Activated T-cell treated with anti-CD3 and anti-CD28 coated beads for 1 hour (primary cell): ENCODE results near the gene CSF3.
"Not testable (repeated sequence)": the region's sequence is repeated elsewhere in the genome, so short reads cannot be mapped to it uniquely, and the experiment has no call there.

Experiments used
- DNase-seq: peaks from one replicate; pipeline ENCODE4 v3.0.0-alpha.2; 2020; ENCODE audit warnings: low read depth

The CSF3 gene

DNA sequence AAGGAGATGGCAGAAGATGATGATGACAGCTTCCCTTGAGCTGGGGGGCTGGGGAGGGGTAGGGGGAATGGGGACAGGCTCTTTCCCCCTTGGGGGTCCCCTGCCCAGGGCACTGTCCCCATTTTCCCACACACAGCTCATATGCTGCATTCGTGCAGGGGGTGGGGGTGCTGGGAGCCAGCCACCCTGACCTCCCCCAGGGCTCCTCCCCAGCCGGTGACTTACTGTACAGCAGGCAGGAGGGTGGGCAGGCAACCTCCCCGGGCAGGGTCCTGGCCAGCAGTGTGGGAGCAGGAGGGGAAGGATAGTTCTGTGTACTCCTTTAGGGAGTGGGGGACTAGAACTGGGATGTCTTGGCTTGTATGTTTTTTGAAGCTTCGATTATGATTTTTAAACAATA lies 17.7 kb upstream of the CSF3 start:
- no peak for DNase-seq

DNA sequence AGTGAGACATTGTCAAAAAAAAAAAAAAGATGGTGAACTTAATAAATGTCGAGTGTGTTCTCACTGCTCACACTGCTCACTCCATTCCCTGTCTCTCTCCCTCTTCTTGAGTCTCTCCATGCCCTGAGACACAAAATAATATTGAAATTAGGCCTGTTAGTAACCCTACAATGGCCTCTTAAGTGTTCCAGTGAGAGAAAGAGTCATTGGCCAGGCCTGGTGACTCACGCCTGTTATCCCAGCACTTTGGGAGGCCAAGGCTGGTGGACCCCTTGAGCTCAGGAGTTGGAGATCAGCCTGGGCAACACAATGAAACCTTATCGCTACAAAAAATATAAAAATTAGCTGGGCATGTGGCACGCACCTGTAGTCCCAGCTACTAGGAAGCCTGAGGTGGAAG lies 16.2 kb upstream of the CSF3 start:
- DNase-seq, result no peak

DNA sequence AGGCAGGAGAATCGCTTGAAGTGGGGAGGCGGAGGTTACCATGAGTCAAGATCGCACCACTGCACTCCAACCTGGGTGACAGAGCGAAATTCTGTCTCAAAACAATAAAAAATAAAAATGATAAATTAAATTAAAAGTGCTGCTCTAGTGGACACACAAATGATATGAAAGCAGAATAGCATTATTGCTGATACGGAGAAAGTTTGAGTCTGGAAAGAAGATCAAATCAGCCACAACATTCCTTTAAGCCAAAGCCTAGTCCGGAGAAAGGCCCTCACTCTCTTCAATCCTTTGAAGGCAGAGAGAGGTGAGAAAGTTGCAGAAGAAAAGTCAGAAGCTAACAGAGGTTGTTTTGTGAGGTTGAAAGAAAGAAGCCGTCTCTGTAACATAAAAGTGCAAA lies 15.1 kb upstream of the CSF3 start:
- DNase-seq, result no peak

DNA sequence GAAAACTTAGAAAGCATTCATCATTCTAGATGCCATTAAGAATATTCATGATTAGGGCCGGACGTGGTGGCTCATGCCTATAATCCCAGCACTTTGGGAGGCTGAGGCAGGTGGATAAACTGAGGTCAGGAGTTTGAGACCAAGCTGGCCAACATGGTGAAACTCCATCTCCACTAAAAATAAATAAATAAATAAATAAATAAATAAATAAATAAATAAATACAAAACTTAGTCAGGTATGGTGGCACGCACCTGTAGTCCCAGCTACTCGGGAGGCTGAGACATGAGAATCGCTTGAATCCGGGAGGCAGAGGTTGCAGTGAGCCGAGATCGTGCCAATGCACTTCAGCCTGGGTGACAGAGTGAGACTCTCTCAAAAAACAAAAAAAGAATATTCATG lies 13.9 kb upstream of the CSF3 start:
- not testable (repeated sequence) for DNase-seq

DNA sequence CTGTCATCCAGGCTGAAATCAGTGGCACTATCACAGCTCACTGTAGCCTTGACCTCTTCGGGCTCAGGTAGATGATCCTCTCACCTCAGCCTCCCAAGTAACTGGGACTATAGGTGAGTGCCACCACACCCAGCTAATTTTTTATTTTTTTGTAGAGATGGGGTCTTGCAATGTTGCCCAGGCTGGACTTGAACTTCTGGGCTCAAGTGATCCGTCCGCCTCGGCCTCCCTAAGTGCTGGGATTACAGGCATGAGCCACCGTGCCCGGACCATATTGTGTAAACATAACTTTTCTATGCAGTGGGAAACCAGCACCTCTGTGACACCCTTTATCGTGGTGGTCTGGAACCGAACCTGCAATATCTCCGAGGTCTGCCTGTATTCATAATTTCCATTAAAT lies 11.2 kb upstream of the CSF3 start:
- no peak for DNase-seq

DNA sequence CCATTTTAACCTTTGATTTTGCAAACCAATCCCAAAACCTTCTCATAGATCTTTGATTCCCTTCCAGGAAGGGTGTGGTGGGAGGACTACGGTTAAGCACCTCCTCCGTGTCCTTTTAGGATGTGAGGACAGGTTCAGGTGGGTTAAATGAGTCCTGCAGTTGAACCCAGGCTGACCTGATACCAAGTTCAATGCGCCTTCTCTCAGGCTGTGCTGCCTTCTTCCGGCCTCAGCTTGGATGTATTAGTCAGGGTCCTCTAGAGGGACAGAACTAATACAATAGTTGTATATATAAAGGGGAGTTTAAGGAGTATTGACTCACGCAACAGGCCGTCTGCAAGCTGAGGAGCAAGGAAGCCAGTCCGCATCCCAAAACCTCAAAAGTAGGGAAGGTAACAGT lies 10.5 kb upstream of the CSF3 start:
- DNase-seq, result no peak

DNA sequence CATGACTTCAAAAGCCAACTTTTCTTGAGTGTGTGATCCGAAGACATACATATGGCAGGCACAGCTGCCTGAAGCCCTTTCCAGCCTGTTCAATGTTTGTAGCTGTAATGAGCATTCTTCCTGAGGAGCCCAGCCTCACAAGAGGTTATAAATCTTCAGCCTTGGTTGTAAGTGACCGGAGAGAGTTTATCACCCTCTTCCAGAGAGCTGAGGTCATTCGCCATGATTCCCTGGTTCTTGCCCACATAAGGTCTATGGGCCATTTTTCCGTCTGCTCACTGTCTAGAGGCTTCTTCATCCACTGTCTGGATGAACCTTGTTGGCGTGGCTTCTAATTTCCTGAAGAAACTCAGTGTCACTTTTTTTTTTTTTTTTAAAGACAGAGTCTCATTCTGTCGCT lies 9.7 kb upstream of the CSF3 start:
- no peak for DNase-seq

DNA sequence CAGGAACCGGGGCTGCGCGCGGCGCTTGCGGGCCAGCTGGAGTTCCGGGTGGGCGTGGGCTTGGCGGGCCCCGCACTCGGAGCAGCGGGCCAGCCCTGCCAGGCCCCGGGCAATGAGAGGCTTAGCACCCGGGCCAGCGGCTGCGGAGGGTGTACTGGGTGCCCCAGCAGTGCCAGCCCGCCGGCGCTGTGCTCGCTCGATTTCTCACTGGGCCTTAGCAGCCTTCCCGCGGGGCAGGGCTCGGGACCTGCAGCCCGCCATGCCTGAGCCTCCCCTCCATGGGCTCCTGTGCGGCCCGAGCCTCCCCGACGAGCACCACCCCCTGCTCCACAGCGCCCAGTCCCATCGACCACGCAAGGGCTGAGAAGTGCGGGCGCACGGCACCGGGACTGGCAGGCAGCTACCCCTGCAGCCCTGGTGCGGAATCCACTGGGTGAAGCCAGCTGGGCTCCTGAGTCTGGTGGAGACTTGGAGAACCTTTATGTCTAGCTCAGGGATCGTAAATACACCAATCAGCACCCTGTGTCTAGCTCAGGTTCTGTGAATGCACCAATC lies 4.2 kb upstream of the CSF3 start:
- DNase-seq, result not testable (repeated sequence)

DNA sequence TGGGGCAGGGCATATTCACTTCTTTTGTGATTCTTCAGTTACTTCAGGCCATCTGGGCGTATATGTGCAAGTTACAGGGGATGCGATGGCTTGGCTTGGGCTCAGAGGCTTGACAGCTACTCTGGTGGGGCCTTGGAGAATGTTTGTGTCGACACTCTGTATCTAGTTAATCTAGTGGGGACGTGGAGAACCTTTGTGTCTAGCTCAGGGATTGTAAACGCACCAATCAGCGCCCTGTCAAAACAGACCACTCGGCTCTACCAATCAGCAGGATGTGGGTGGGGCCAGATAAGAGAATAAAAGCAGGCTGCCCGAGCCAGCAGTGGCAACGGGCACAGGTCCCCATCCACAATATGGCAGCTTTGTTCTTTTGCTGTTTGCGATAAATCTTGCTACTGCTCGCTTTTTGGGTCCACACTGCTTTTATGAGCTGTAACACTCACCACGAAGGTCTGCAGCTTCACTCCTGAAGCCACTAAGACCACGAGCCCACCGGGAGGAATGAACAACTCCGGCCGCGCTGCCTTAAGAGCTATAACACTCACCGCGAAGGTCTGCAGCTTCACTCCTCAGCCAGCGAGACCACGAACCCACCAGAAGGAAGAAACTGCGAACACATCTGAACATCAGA lies 3.1 kb upstream of the CSF3 start:
- DNase-seq, result not testable (repeated sequence)

DNA sequence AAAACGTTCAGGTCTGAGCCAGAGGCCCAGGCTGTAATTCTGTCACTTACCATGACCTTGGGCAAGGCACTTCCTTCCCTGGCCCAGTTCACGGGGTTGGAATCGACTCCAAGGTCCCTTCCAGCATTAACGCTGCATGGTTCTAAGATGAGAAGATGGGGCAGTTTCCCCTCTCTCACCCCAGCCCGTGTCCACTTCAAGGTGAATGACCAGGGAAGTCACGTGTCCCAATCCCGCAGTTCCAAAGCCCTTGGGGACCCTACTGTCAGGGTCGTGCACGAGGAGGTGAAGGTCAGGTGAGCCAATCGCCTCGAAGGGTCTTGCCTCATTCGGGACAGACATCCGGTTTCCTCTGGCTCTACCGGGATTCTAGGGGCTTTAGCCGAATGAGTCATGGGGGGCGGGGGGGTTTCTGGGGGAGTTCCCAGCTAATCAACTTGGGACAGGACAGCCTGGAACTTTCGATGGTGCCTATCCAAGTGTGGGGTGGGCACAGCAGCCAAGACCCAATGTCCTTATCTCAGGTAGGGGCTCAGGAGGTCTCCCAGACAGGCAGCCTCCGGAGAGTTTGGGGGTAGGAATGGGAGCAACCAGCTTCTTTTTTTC lies 762 bp upstream of the CSF3 start:
- DNase-seq, result no peak

DNA sequence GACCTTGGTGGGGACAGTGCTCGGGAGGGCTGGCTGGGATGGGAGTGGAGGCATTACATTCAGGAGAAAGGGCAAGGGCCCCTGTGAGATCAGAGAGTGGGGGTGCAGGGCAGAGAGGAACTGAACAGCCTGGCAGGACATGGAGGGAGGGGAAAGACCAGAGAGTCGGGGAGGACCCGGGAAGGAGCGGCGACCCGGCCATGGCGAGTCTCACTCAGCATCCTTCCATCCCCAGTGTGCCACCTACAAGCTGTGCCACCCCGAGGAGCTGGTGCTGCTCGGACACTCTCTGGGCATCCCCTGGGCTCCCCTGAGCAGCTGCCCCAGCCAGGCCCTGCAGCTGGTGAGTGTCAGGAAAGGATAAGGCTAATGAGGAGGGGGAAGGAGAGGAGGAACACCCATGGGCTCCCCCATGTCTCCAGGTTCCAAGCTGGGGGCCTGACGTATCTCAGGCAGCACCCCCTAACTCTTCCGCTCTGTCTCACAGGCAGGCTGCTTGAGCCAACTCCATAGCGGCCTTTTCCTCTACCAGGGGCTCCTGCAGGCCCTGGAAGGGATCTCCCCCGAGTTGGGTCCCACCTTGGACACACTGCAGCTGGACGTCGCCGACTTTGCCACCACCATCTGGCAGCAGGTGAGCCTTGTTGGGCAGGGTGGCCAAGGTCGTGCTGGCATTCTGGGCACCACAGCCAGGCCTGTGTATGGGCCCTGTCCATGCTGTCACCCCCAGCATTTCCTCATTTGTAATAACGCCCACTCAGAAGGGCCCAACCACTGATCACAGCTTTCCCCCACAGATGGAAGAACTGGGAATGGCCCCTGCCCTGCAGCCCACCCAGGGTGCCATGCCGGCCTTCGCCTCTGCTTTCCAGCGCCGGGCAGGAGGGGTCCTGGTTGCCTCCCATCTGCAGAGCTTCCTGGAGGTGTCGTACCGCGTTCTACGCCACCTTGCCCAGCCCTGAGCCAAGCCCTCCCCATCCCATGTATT lies 1.1 kb downstream of the CSF3 start:
- no peak for DNase-seq

DNA sequence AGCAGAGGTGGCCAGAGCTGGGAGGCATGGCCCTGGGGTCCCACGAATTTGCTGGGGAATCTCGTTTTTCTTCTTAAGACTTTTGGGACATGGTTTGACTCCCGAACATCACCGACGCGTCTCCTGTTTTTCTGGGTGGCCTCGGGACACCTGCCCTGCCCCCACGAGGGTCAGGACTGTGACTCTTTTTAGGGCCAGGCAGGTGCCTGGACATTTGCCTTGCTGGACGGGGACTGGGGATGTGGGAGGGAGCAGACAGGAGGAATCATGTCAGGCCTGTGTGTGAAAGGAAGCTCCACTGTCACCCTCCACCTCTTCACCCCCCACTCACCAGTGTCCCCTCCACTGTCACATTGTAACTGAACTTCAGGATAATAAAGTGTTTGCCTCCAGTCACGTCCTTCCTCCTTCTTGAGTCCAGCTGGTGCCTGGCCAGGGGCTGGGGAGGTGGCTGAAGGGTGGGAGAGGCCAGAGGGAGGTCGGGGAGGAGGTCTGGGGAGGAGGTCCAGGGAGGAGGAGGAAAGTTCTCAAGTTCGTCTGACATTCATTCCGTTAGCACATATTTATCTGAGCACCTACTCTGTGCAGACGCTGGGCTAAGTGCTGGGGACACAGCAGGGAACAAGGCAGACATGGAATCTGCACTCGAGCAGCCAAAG lies 2.3 kb downstream of the CSF3 start:
- DNase-seq, result no peak

DNA sequence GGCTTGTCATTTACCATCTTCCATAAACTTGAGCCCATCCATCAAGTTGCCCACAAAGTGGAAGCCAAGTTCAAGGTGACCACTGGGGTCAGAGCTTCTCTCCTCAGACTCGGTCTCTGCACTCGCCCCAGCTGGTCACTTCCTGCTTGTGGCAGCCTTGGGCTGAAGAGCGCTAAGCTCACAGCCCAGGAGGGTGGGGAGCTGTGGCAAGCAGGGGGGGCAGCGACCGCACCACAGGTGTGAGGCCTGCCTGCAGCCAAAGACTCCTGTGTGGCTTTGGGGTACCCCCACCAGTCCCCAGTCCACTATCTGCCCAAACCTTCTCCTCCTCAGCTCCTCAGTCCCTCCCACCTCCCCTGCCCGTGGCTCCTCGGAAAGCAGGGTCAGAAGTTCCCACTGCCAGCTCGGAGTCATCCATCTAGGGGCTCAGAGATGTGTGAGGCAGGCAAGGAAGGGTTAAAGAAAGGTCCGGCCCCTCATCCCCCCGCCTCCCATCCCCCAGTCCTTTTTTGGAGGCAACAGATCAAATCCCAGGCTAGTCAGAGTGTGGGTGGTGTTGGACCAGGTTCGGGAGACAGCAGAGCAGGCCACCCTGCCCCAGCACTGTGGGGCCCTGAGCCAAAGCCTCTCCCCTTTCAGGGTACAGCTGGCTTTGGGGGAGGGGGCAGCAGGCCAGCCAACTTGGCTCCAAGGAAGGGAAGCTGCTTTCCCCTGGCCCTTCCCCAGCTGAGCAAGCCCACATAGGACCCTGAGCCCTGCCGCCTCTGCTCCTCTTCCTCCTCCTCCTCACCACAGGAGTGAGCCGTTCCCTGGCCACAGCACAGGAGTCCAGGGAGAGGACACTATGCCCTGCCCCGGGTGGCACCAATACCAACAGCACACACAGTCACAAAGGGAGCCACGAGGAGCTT lies 3.2 kb downstream of the CSF3 start:
- DNase-seq, result no peak

DNA sequence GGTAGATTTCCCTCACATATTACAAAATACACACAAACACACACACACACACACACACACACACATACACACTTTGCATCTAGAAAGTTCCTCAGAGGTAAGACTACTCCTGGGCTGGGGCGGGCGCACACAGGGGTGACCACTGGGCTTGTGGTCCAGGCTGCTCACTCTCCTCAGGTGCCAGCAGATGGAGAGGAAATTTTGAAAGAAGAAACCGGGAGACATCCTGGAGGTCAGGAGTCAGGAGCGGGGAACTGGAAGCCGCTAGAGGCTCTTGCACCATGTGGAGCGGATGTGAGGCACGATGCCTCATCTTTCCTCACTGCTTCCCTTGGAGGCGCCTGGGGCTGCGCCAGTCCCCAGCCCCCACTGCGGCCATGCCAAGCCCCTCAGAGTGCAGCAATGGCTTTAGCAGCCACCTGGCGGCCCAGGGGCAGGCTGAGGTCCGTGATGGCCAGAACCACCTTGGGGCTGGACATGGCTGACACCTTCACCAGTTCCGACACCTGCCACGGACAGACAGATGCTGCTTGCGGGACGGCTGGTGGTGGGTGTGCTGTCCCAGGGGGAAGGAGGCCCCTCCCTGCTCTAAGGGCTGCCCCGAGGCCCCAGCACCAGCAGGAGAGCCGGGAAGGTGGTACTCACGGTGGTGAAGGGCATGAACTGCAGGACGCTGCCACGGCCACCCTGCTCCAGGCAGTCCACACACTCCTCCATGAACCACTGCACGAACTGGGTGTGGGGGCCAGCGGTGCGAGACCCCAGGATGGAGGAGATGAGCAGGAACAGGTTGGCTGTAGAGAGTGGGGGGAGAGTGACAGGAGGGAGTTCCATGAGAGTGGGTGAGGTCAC lies 4.1 kb downstream of the CSF3 start:
- no peak for DNase-seq

DNA sequence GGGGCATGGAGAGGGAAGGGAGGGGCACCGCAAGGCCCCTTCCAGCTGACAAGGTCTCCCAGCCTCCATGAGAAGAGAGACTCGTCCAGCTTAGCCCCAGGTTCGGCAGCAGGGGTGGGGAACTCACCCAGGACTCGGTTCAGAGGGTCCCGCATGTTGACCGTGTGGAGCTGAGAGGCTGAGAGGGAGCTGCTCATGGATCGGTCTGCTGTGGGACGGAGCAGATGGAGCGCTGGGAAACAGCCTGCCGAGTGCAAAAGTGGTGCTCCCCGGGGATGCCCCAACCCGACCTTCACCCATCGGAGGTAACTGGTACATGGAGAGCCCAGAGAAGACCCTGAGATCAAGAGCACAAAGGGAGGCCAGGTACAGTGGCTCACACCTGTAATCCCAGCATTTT lies 4.9 kb downstream of the CSF3 start:
- no peak for DNase-seq

DNA sequence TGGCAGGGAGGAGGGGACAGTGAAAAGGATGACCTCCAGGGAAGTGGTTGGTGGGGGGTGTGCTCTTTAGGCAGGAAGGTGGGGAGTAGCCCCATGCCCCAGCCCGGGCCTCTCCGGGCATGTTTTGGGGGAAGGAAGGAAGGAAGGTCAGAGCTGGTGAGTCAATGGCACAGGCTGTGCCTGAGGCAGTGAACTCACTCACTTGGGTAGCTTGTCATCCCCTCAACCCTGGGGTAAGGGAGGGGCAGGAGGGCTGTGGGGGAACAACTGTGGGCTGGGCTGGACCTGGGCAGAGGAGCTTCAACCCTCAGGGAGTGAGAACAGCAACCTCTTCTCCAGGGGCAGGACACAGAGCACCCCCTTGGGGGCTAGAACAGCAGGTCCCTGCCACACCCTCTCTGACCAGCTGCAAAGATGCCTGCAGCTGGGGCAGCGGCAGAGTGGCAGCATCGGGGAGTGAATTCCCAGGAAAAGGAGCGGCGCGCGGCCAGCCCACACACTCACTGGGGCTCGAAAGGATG lies 6.3 kb downstream of the CSF3 start:
- DNase-seq, result no peak

DNA sequence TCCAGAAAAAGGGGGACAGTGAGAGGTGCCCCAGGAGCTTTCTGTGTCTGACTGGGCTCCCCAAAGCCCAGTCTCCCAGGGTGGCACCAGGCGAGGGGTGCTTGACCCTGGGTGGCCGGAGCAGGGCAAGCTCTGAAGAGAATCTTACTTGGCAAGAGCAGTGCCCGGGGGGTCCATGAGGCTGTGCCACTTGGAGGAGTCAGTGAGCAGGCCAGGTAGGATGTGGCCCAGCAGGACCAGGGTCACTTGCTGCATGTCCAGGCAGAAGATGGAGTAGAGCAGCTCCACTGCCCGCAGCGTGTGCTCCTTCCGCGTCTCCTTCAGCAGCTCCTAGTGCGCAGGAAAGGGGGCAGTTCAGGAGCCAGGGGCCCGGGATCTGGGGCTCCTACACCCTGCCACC lies 7.3 kb downstream of the CSF3 start:
- no peak for DNase-seq

DNA sequence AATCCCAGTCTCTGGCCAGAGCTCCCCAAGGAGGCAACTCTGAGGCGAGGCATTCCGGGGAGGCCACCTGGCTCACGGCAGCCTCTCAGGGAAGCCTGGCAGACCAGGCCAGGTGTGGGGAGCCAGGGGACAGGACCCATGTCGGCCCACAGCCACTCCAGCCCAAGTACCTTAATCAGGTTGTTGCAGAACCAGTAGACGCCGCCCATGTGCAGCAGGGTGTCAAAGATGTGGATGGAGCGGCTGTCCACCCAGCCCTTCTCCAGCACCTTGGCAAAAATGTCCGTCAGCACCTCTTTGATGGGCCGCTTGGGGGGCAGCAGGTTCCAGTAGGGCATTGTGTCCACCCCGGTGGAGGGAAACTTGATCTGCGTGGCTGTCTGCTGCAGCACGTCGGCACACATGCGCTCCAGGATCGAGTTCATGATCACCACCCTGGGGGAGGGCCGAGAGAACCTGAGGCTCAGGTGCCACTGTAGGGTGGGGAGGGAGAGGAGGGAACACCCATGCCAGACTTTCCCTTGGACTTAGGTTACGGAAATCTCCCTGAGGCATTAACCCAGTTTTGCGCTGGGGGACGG lies 7.8 kb downstream of the CSF3 start:
- DNase-seq, result no peak

DNA sequence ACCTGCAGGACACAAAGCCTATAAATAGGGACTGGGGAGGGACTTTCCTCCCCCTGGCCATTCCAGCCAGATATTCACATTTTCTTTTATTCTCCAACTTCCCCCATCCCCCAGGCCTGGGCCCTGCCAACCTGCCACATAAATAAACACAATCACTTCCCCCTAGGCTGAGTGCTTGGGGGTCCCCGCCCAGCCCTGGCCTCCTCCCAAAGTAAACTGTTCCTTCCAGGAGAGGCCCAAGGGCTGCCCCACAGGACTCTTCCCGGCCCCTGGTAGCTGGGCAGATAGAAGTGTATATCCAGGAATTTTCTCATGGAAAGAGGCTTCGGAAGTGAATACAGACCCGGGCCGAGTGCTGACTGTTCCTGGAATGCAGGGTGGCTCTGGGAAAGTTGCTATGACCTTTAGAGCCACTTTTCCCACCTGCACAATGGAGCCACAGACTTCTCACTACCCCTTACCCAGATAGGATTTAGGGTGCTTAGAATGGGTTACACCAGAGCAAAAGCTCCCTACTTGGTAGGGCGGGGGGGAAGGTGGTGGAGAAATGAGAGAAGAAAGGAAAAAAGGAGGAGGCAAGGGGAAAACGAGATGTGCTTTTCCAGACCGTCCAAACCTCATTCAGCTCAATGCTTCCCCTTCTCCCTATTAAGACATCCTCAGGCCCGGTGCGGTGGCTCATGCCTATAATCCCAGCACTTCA lies 8.5 kb downstream of the CSF3 start:
- DNase-seq, result no peak
